ENCODE data around the gene LRRC15. TPM values are rescaled to one million over a fixed set of nuclear protein-coding genes. Genes with fewer than 3 reads are reported as not detected.
A peak's percentile ranks its signal among the peaks of the same experiment; 100 is the strongest.

The LRRC15 gene
- total and polyA plus RNA-seq, 2 experiments from 2014 or later, result 0.05 to 0.14 TPM

GRCh38 chr3:194377708-194378107, 8.2 kb upstream of the LRRC15 start (continued):
- TF ChIP-seq ZNF462 (CRISPR knock-in tag; IDR thresholded peaks at IDR 0.05), result no peak

DNA sequence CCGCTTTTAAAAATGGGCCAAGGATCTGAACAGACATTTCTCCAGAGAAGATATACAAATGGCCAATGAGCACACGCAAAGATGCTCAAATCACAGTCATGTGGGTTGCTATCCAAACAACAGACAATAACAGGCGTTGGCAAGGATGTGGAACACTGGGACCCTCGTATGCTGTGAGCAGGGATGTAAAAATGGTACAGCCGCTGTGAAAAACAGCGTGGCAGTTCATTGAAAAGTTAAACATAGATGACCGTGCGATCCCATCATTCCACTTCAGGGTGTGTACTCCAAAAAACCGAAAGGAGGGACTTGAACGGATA, 6.7 kb upstream of the LRRC15 start:
- H3K27ac Mint-ChIP-seq, result no peak overlapping the region
- TF ChIP-seq ETS1 (IDR thresholded peaks at IDR 0.05), result no peak
- TF ChIP-seq ZNF331 (CRISPR knock-in tag; IDR thresholded peaks at IDR 0.05; ENCODE audit: low read depth), result no peak
- no peak for TF ChIP-seq ZNF114 (CRISPR knock-in tag; IDR thresholded peaks at IDR 0.05)
- no peak for TF ChIP-seq POLR2AphosphoS5 (IDR thresholded peaks at IDR 0.05; ENCODE audit: low read depth)
- TF ChIP-seq, protein P1, sequence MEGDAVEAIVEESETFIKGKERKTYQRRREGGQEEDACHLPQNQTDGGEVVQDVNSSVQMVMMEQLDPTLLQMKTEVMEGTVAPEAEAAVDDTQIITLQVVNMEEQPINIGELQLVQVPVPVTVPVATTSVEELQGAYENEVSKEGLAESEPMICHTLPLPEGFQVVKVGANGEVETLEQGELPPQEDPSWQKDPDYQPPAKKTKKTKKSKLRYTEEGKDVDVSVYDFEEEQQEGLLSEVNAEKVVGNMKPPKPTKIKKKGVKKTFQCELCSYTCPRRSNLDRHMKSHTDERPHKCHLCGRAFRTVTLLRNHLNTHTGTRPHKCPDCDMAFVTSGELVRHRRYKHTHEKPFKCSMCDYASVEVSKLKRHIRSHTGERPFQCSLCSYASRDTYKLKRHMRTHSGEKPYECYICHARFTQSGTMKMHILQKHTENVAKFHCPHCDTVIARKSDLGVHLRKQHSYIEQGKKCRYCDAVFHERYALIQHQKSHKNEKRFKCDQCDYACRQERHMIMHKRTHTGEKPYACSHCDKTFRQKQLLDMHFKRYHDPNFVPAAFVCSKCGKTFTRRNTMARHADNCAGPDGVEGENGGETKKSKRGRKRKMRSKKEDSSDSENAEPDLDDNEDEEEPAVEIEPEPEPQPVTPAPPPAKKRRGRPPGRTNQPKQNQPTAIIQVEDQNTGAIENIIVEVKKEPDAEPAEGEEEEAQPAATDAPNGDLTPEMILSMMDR (conservative IDR thresholded peaks at IDR 0.05; ENCODE audit: low read depth in 2 of 2), result no peak
- no peak for TF ChIP-seq STAT1 (IDR thresholded peaks at IDR 0.05; ENCODE audit: unreplicated experiment)
- no peak for TF ChIP-seq REST (IDR thresholded peaks at IDR 0.05; ENCODE audit: unreplicated experiment)

More for the DNA sequence above, 6.7 kb upstream of the LRRC15 start:
- no peak for DNase-seq (ENCODE audit: low spot score)
- Mint-ChIP-seq H3K9me3 (no peaks in the 10 kb centered on the region), H3K4me1 (peaks cover 33% of the 10 kb centered on the region), H3K4me3 (no peak overlapping the region), H3K27me3 (ENCODE audit: insufficient read depth, low read depth, poor library complexity) (peaks cover 15% of the 10 kb centered on the region), H3K36me3 (ENCODE audit: low read depth) (no peaks in the 10 kb centered on the region)
- Histone ChIP-seq H3F3A (replicated peaks; ENCODE audit: low read depth) (no peaks in the 10 kb centered on the region), H4K20me1 (replicated peaks; ENCODE audit: insufficient read depth) (no peaks in the 10 kb centered on the region), H3K4me1 (ENCODE audit: insufficient read depth) (peaks cover 12% of the 10 kb centered on the region), H3K4me2 (no peak overlapping the region), H3K27ac (ENCODE audit: low read depth) (no peak overlapping the region), H3K79me2 (replicated peaks; ENCODE audit: insufficient read depth) (no peaks in the 10 kb centered on the region), H2AFZ (0 out of 2 replicates have a peak overlapping the region, but pooled peaks have one; percentile 23), H3K27me3 (ENCODE audit: insufficient read depth) (no peaks in the 10 kb centered on the region), H3K4me3 (no peak overlapping the region), H3K36me3 (ENCODE audit: insufficient read depth) (no peaks in the 10 kb centered on the region), H3K9me2 (ENCODE audit: insufficient read depth) (no peaks in the 10 kb centered on the region)
- ATAC-seq, result no peak
